HG03060 (cell line): ENCODE measurements around the gene FOXE1.

Source experiments
- ATAC-seq: cut with Tn5 transposase; IDR thresholded peaks from one replicate; pipeline ENCODE4 v1.9.1; 2021; ENCODE audit warnings: low read depth, moderate number of reproducible peaks; ENCODE audit not compliant: unreplicated experiment

Gene FOXE1

GRCh38 chr9:97905228-97905627 is 52.2 kb downstream of the FOXE1 start:
- no peak for ATAC-seq
